DND-41 (cell line): ENCODE data around the gene DHPS.

ENCODE experiments used
- ATAC-seq: fragments of 200-7000 bp; cut with Tn5 transposase; 3 replicates; pipeline ENCODE4 v1.9.1; 2021; ENCODE audit warnings: low read depth; ENCODE audit not compliant: insufficient read depth
- DNase-seq: peaks from one replicate; pipeline ENCODE4 v3.0.0-alpha.2; 2020
- H2AFZ ChIP-seq: 2 replicates; pipeline ENCODE4 v1.6.0; 2012; ENCODE audit warnings: low read depth, low read length
- H3K27ac ChIP-seq: 2 replicates; pipeline ENCODE4 v1.5.1; 2012; ENCODE audit warnings: low read length, inconsistent platforms
- H3K27me3 ChIP-seq: fragments of 200-600 bp; sonication (generic); 2 replicates; pipeline ENCODE4 v1.6.0; 2012; ENCODE audit warnings: low read length, mild to moderate bottlenecking, inconsistent platforms; ENCODE audit not compliant: insufficient read depth, poor library complexity
- H3K36me3 ChIP-seq: 2 replicates; pipeline ENCODE4 v1.5.1; 2012; ENCODE audit warnings: low read length, inconsistent platforms; ENCODE audit not compliant: insufficient read depth
- H3K4me1 ChIP-seq: 2 replicates; pipeline ENCODE4 v1.5.1; 2012; ENCODE audit warnings: mild to moderate bottlenecking, low read length; ENCODE audit not compliant: insufficient read depth
- H3K4me2 ChIP-seq: 2 replicates; pipeline ENCODE4 v1.6.0; 2012; ENCODE audit warnings: mild to moderate bottlenecking, moderate library complexity, low read length, inconsistent platforms; ENCODE audit not compliant: insufficient read depth
- H3K4me3 ChIP-seq, 2 experiments: fragments of 200-600 bp in 1 of 2; shearing (Covaris generic) in 1 of 2; 2 replicates each; pipeline ENCODE4 v1.5.1; 2012 to 2016; ENCODE audit warnings: inconsistent platforms in 2 of 2, low read length in 2 of 2, mild to moderate bottlenecking in 2 of 2, low read depth in 1 of 2, moderate library complexity in 1 of 2
- H3K79me2 ChIP-seq: 2 replicates; pipeline ENCODE4 v1.6.0; 2012; ENCODE audit warnings: low read length, inconsistent platforms; ENCODE audit not compliant: insufficient read depth
- H3K9ac ChIP-seq: 2 replicates; pipeline ENCODE4 v1.6.0; 2012; ENCODE audit warnings: low read depth, mild to moderate bottlenecking, inconsistent platforms, low read length, moderate library complexity
- H3K9me3 ChIP-seq: 2 replicates; pipeline ENCODE4 v1.5.1; 2012; ENCODE audit warnings: low read length, moderate library complexity, mild to moderate bottlenecking, inconsistent platforms; ENCODE audit not compliant: insufficient read depth, severe bottlenecking
- H4K20me1 ChIP-seq: 2 replicates; pipeline ENCODE4 v1.6.0; 2012; ENCODE audit warnings: low read length; ENCODE audit not compliant: insufficient read depth
- CTCF ChIP-seq: IDR thresholded peaks from 2 replicates; pipeline ENCODE4 v1.5.1; 2012; ENCODE audit warnings: borderline replicate concordance, low read length, moderate library complexity, mild to moderate bottlenecking; ENCODE audit not compliant: poor library complexity, severe bottlenecking; ENCODE audit errors: extremely low read depth
- EZH2 ChIP-seq: IDR thresholded peaks from 3 replicates; pipeline ENCODE4 v1.6.1; 2012; ENCODE audit warnings: borderline replicate concordance, low read depth, mild to moderate bottlenecking, moderate library complexity, low read length, inconsistent platforms; ENCODE audit not compliant: severe bottlenecking

The DHPS gene

GRCh38 chr19:12655546-12655945, 26.1 kb downstream of the DHPS start:
- Histone ChIP-seq H3K4me1 (no peaks in the 10 kb centered on the region), H3K4me3 (no peak overlapping the region), H4K20me1 (no peaks in the 10 kb centered on the region; the same call in 1 of the 2 replicates), H3K27ac (no peak overlapping the region), H3K36me3 (peaks cover 37% of the 10 kb centered on the region), H2AFZ (no peak overlapping the region), H3K27me3 (no peaks in the 10 kb centered on the region), H3K9ac (no peak overlapping the region), H3K9me3 (no peaks in the 10 kb centered on the region), H3K4me2 (no peak overlapping the region), H3K79me2 (no peaks in the 10 kb centered on the region)
- no peak for TF ChIP-seq EZH2
- no peak for TF ChIP-seq CTCF
- no peak for DNase-seq
- ATAC-seq: no peak

- no peak for DNase-seq
- Histone ChIP-seq H3K36me3 (peaks cover 25% of the 10 kb centered on the region), H3K4me2 (no peak overlapping the region), H3K4me3 (no peak overlapping the region), H4K20me1 (no peaks in the 10 kb centered on the region; the same call in 1 of the 2 replicates), H3K27ac (no peak overlapping the region), H3K4me1 (no peaks in the 10 kb centered on the region), H2AFZ (no peak overlapping the region), H3K79me2 (no peaks in the 10 kb centered on the region), H3K27me3 (no peaks in the 10 kb centered on the region), H3K9me3 (no peaks in the 10 kb centered on the region), H3K9ac (no peak overlapping the region)
- no peak for ATAC-seq
- no peak for TF ChIP-seq EZH2
- no peak for TF ChIP-seq CTCF
These were observed 29.5 kb downstream of the DHPS start for GRCh38 chr19:12652219-12652618.

- H3K4me2 ChIP-seq: no peak overlapping the region
- TF ChIP-seq EZH2 (no peak), CTCF (no peak)
- ATAC-seq (no peak), DNase-seq (no peak)
- no peaks in the 10 kb centered on the region for H3K9me3 ChIP-seq
- H3K27me3 ChIP-seq: no peaks in the 10 kb centered on the region
- H2AFZ ChIP-seq: no peak overlapping the region
- H3K27ac ChIP-seq: no peak overlapping the region
- H3K36me3 ChIP-seq: peaks cover 4% of the 10 kb centered on the region; the same call in 1 of the 2 replicates
- H3K79me2 ChIP-seq: no peaks in the 10 kb centered on the region
- H3K4me3 ChIP-seq: no peak overlapping the region
- H3K9ac ChIP-seq: no peak overlapping the region
- H3K4me1 ChIP-seq: no peaks in the 10 kb centered on the region
- no peaks in the 10 kb centered on the region for H4K20me1 ChIP-seq
These were observed 31.7 kb downstream of the DHPS start for GRCh38 chr19:12649941-12650340.

GRCh38 chr19:12648088-12648487, 33.6 kb downstream of the DHPS start:
- Histone ChIP-seq H3K9ac (no peak overlapping the region), H3K4me3 (no peak overlapping the region), H2AFZ (no peak overlapping the region), H3K27me3 (no peaks in the 10 kb centered on the region), H3K9me3 (no peaks in the 10 kb centered on the region), H3K36me3 (no peaks in the 10 kb centered on the region), H3K27ac (no peak overlapping the region), H4K20me1 (no peaks in the 10 kb centered on the region), H3K4me2 (no peak overlapping the region), H3K4me1 (no peaks in the 10 kb centered on the region), H3K79me2 (no peaks in the 10 kb centered on the region)
- no peak for DNase-seq
- ATAC-seq: no peak
- no peak for TF ChIP-seq EZH2
- no peak for TF ChIP-seq CTCF
